RWPE2 (cell line): Measurements from ENCODE around the gene ZBTB46.

Experiments used
- ATAC-seq: fragments of 200-7000 bp; cut with Tn5 transposase; 3 replicates; pipeline ENCODE4 v1.9.1; 2021; ENCODE audit warnings: low read depth
- DNase-seq: peaks from one replicate; pipeline ENCODE4 v3.0.0-alpha.2; 2020; ENCODE audit warnings: low spot score
- H3K27ac ChIP-seq: fragments of 450-650 bp; 2 replicates; pipeline ENCODE4 v1.5.1; 2017; ENCODE audit warnings: mild to moderate bottlenecking; ENCODE audit not compliant: poor library complexity, severe bottlenecking
- H3K27me3 ChIP-seq: fragments of 250-450 bp; sonication (Bioruptor Pico); 2 replicates; pipeline ENCODE4 v1.5.1; 2021; ENCODE audit warnings: mild to moderate bottlenecking, moderate library complexity; ENCODE audit not compliant: insufficient read depth, poor library complexity, severe bottlenecking
- H3K36me3 ChIP-seq: fragments of 250-450 bp; sonication (Bioruptor Pico); 2 replicates; pipeline ENCODE4 v1.5.1; 2020; ENCODE audit warnings: low read depth, mild to moderate bottlenecking, moderate library complexity
- H3K4me1 ChIP-seq: fragments of 250-450 bp; sonication (Bioruptor Pico); 2 replicates; pipeline ENCODE4 v1.5.1; 2021; ENCODE audit warnings: mild to moderate bottlenecking, moderate library complexity; ENCODE audit not compliant: insufficient read depth, poor library complexity, severe bottlenecking
- H3K4me3 ChIP-seq: fragments of 250-450 bp; sonication (Bioruptor Pico); 2 replicates; pipeline ENCODE4 v1.5.1; 2021; ENCODE audit warnings: mild to moderate bottlenecking, moderate library complexity; ENCODE audit not compliant: severe bottlenecking
- H3K9me3 ChIP-seq: fragments of 250-450 bp; sonication (Bioruptor Pico); 2 replicates; pipeline ENCODE4 v1.5.1; 2021; ENCODE audit warnings: mild to moderate bottlenecking, moderate library complexity; ENCODE audit not compliant: severe bottlenecking
- TF ChIP-seq, protein P1 (sequence below): fragments of 450-650 bp; IDR thresholded peaks from one replicate; pipeline ENCODE4 v1.5.1; 2017; ENCODE audit warnings: mild to moderate bottlenecking, moderate library complexity; ENCODE audit not compliant: poor library complexity, severe bottlenecking

The ZBTB46 gene

DNA sequence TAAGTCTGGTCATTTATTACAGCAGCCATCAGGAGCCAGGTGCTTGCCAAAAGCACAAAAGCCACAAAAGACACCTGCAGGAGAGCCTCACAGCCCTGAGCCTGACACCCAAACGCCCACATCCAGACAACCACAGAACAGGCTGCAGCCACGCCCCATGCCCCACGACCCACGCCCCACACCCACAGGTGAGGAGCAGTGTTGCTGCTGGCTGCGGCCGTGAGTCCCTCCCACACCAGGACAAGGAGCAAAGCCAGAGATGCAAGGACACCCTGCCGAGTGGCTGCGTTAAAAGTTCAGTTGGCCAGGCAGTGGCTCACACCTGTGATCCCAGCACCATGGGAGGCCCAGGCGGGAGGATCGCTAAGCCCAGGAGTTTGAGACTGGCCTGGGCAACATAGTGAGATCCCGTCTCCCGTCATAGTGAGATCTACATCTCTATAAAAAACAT is 48.5 kb downstream of the ZBTB46 start:
- no peak overlapping the region for H3K4me3 ChIP-seq
- H3K4me1 ChIP-seq, result no peaks in the 10 kb centered on the region
- DNase-seq (peak; percentile 81), ATAC-seq (no peak)
- no peaks in the 10 kb centered on the region for H3K9me3 ChIP-seq
- no peak overlapping the region for H3K27ac ChIP-seq
- no peaks in the 10 kb centered on the region for H3K36me3 ChIP-seq
- no peaks in the 10 kb centered on the region for H3K27me3 ChIP-seq
- TF ChIP-seq, protein P1, sequence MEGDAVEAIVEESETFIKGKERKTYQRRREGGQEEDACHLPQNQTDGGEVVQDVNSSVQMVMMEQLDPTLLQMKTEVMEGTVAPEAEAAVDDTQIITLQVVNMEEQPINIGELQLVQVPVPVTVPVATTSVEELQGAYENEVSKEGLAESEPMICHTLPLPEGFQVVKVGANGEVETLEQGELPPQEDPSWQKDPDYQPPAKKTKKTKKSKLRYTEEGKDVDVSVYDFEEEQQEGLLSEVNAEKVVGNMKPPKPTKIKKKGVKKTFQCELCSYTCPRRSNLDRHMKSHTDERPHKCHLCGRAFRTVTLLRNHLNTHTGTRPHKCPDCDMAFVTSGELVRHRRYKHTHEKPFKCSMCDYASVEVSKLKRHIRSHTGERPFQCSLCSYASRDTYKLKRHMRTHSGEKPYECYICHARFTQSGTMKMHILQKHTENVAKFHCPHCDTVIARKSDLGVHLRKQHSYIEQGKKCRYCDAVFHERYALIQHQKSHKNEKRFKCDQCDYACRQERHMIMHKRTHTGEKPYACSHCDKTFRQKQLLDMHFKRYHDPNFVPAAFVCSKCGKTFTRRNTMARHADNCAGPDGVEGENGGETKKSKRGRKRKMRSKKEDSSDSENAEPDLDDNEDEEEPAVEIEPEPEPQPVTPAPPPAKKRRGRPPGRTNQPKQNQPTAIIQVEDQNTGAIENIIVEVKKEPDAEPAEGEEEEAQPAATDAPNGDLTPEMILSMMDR, result no peak

- no peak overlapping the region for H3K27ac ChIP-seq
- TF ChIP-seq, protein P1, result peak; percentile 15
- no peaks in the 10 kb centered on the region for H3K36me3 ChIP-seq
- no peaks in the 10 kb centered on the region for H3K27me3 ChIP-seq
- DNase-seq (peak; percentile 80), ATAC-seq (no peak)
- no peaks in the 10 kb centered on the region for H3K9me3 ChIP-seq
- no peak overlapping the region for H3K4me3 ChIP-seq
- no peaks in the 10 kb centered on the region for H3K4me1 ChIP-seq
These were observed 49.0 kb downstream of the ZBTB46 start for GRCh38 chr20:63782051-63782471.

DNA sequence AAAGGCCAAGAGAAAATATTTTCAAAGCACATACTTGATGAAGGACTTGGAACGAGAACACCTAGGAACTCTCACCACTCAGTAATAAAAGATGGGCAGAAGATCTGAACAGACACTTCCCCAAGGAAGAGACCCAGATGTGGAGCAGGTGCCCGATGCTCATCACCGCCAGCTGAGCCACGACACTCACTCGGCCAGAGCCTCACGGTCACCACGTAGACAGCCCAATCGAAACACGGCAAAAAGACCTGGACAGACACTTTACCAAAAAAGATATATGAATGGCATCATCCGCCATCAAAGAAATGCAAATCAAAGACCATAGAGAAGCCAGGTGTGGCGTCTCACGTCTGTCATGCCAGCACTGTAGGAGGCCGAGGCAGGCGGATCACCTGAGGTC is 49.9 kb downstream of the ZBTB46 start:
- H3K4me3 ChIP-seq, result no peak overlapping the region
- no peaks in the 10 kb centered on the region for H3K9me3 ChIP-seq
- no peaks in the 10 kb centered on the region for H3K36me3 ChIP-seq
- DNase-seq (no peak), ATAC-seq (no peak)
- TF ChIP-seq, protein P1, result no peak
- H3K27me3 ChIP-seq, result no peaks in the 10 kb centered on the region
- no peaks in the 10 kb centered on the region for H3K4me1 ChIP-seq
- H3K27ac ChIP-seq, result no peak overlapping the region

DNA sequence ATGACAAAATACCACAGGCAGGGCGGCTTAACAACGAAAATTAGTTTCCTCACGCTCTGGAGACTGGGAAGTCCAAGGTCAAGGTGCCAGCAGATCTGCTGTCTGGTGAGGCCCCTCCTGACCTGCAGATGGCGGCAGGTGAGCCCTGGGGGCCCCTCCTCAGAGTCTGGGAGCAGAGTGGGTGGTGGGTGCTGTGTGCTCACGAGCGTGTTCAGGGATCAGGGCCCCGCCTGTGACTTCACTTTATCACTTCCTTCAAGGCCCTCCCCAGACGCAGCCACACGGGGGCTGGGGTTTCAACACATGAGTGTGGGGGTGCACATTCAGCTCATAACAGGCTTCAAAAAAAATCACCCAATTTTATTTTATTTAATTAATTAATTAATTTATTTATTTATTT is 52.2 kb downstream of the ZBTB46 start:
- Histone ChIP-seq H3K4me1 (no peaks in the 10 kb centered on the region), H3K9me3 (no peaks in the 10 kb centered on the region), H3K4me3 (no peak overlapping the region), H3K27ac (no peak overlapping the region), H3K27me3 (peaks cover 17% of the 10 kb centered on the region), H3K36me3 (no peaks in the 10 kb centered on the region)
- DNase-seq (no peak), ATAC-seq (no peak)
- TF ChIP-seq, protein P1, result no peak

DNA sequence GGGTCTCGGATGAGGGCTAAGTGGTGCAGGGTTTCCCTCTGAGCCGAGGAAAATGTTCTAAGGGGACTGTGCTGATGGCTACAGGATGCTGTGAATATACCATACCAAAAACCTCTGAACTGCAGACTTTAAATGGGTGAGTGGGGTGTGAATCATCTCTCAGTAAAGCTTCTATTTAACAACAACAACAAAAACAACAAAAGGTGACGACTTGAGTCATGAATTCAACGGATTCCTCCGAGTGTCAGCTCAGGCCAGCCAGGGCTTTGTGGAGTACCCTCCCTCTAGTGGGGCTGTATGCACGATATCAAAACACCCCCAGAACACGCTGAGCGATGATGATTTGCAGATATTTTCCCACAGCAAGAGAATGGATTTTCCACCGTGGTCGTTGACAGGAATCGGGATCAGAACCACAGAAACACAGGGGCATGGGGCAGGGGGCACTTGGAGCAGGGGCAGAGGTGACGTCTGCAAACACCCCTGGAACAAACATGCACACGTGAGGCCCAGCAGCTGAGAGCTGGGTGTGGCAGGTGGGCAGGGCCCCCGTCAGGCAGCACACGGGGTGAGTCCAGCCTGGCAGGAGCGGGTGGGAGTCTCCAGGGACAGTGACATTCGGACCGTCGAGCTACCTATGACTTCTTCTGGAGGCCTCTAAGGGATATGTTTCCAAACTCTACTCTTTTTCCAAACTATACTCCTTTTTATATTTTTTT is 52.9 kb downstream of the ZBTB46 start:
- Histone ChIP-seq H3K27me3 (peaks cover 17% of the 10 kb centered on the region), H3K4me1 (no peaks in the 10 kb centered on the region), H3K36me3 (no peaks in the 10 kb centered on the region), H3K27ac (no peak overlapping the region), H3K4me3 (no peak overlapping the region), H3K9me3 (no peaks in the 10 kb centered on the region)
- TF ChIP-seq, protein P1, result no peak
- ATAC-seq (peak; percentile 65), DNase-seq (no peak)
